HG02571 (cell line): Measurements from ENCODE around the gene LANCL1.

ENCODE experiments used
- ATAC-seq: cut with Tn5 transposase; IDR thresholded peaks from one replicate; pipeline ENCODE4 v1.9.1; 2021; ENCODE audit warnings: mild to moderate bottlenecking, moderate library complexity; ENCODE audit not compliant: unreplicated experiment

The LANCL1 gene

DNA sequence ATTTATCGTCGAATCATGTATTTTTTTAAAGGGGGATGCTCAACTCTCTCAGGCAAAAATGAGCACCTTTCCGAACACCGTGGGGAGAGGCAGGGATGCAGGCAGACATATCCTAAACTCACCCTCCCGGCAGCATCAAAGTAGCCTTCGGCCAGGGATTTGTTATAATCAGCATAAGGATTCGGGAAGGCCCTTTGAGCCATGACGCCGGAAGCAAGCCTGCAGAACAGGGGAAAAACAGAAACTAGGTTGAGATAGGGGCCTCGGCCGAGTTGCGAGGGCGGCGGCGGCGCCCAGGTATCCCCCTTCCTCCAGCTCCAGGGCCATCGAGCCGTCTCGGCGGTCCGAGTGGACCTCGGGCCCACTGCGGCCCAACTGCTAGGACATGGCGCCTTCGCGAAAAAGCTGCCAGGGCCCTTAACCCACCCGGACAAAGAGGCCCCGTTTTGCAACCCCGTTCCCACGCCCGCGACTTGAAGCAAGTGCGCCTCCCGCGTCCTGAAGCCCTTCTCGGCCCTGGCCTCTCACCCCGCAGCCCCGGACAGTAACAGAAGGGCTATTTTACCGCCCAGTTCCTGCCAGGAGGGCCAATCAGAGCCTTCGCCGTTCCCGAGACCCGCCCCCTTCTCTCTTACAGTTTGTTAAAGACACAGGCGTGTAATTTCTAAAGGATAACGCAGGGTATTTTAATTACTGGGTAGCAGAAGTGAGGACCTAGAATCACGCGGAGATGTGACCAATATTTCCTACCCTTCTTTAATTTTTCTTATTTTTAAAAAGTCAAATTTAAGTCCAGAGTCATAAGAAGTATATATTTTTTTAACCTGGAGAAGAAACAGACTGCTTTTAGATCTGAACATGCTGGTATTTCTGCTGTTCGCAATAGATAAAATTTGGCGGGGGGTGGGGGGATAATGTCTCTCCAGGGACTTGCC lies at the start of gene LANCL1:
TSS of gene LANCL1 (minus strand) at position 566 of the 935 bp plus-strand sequence. CDS start at position 203, 363 bp downstream.
- peak; percentile 100 for ATAC-seq

DNA sequence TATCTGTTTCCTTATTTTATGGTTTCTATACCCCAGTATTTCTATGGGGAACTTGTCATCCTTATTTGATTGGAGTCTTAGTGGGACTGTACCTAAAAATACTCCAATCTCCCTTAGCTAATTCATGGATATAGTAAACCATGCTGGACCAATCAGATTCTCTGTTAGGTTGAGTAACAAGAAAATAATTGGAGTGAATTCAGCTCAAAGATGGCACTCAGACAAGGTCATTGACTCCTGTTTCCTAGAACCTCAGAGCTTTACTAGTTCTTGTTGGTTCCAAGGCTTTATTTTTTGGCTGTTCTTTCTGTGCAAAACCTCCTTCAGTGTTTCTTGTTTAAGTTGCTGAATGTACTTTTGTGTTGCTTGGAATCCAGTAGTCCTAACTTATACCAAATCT lies 48.0 kb upstream of the LANCL1 start:
- ATAC-seq, result no peak

DNA sequence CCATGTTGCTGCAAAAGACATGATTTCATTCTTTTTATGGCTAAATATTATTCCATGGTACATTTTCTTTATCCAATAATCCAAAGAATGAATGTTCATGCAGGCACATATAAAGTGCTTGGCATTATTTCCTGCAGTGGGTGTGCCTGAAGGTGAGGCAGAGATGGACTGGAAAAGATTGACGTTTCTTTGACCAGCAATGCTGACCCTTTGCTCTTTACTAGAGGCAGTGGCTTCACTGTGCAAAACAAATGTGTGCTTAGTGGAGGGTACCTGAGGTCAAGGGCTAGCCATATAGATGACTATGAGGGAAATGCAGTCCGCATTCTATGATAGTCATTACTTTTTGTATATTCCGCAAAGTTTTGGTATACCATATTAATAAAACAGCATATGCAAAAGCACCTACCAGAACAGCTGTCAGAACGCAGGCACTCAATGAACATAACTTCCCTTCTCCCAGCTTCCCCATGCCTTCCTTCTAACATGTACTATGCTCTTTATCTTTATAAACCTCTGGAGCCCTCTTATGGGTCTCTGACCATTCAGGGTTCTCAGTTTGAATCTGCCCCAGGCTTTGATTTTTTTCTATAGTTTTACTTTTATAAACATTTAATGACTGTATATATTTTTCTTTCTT lies 47.2 kb upstream of the LANCL1 start:
- ATAC-seq, result no peak

DNA sequence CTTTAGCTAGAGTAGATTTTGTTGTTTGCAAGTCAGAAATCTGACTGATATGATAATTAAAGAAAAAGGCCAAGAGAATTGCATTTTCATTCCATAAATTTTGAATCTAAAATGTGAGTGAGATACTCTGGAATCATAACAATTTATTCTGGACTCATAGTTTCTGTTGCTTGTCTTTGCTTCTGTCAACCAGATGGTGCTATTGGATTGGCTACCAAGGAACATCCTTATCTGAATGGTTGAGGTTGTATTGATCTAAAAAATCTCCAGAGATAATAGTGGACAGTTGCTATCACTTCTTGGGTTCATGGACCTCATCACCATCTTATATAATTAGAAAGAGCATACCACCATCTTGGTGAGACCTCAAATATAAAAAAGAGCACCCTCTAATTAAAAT lies 45.8 kb upstream of the LANCL1 start:
- no peak for ATAC-seq

DNA sequence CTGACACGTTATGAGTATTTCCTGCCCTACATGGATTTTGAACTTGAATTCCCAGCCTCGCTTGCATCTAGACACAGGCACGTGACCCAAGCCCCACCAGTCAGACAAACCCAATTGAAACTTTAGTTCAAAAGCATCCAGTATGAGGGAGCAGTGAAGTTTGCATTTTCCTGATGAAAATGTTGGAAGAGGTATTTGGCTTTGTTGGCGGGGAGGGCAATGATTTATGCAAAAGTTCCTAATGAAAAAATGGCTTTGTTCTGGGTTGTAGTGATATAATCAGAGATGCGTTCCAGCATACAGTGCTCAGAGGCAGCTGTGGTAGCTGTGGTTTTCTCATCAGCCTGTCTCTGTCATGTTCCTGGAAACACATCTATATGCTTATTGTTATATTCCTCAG lies 43.0 kb upstream of the LANCL1 start:
- no peak for ATAC-seq

DNA sequence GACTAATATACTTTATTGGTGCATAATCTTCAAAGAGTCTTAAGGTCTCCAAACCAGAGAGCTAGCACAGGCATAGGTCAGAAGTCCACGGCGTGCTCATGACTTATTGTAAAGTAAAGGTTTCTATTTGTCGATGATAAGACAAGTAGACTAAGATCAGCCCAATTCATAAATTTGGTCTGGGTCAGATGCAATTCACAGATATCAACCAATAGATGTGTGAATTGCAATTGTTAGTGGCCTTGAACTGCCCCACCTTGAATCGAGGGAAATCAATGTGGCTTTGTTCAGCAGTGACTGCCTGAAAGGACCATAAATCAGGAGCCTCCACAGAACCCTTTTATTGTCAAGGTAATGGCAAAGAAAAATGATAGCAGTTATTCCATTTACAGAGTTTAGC lies 40.7 kb upstream of the LANCL1 start:
- ATAC-seq, result no peak

DNA sequence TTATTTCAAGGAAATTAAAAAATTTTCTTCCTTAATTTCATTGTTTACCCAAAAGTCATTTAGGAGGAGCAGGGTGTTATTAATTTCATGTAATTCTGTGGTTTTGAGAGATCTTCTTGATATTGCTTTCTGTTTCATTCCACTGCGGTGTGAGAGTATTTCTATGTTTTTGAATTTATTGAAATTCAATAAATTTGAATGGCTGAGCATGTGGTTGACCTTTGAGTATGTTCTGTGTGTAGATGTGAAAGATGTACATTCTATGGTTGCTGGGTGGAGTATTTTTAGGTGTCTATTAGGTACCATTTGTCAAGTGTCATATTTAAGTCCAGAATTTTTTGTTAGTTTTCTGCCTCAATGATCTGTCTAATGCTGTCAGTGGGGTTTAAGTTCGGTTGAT lies 39.4 kb upstream of the LANCL1 start:
- no peak for ATAC-seq

DNA sequence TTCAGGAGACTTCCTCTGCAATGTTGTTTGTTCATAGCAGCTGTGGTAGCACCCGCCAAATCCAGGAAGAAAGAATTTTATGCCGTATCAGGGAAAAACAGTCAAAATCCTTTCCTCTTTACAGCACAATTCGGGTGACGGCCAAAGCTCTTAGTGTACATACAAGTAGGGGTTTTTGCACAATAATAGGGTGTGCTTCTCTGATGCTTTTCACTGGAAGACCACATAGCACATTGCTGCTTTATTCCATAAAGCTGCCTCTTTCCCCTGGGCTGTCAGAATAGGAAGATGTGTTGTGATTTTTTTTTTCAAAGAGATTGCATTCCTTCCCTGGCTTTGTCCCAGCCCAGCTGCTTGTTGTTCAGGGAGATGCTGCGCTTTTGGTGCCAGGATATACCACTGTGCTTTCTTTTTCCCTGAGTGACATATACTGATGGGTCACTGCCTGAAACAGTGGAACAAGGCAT lies 27.2 kb upstream of the LANCL1 start:
- ATAC-seq, result no peak

GRCh38 chr2:210503001-210503623 lies 26.6 kb upstream of the LANCL1 start:
- ATAC-seq, result peak; percentile 77

GRCh38 chr2:210496512-210496911 lies 20.0 kb upstream of the LANCL1 start:
- no peak for ATAC-seq

DNA sequence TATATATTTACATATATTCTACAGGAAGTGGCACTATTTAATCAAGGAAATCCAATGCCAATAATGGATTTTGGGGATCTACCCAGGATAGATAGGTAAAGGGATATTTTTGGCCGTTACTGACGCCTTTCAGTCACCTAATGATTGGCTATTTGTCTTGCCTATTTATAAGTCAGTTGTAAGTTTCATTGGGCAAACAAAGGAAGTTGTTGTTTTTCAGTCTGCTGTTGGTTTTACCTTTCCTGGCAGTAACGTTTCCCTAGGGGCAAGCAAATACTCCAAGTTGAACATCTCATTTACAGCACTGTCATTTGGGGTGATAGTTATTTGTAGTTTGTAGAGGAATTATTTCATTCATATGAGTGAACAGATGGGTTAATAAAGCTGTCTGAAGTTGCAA lies 17.0 kb upstream of the LANCL1 start:
- ATAC-seq, result no peak

GRCh38 chr2:210481601-210482175 lies 5.1 kb upstream of the LANCL1 start:
- ATAC-seq, result no peak

DNA sequence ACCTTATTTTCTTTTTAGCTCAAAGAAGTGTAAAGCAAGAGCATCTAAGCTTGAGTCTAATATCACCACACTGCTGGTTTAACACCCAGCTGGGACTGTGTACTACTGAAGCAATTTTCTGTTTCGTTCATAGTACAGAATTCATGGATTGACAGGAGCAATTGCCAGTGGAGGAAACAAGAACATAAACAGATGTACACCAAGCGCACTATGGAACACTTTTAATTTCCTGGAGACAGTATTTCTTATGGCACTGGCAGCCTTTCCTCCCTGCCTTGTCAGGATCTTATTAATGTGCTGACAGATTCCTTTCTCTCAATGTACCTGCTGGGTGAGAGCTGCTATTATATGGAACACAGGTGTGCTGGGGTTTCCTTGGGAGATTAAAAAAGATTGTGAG lies 4.2 kb upstream of the LANCL1 start:
- ATAC-seq, result no peak

DNA sequence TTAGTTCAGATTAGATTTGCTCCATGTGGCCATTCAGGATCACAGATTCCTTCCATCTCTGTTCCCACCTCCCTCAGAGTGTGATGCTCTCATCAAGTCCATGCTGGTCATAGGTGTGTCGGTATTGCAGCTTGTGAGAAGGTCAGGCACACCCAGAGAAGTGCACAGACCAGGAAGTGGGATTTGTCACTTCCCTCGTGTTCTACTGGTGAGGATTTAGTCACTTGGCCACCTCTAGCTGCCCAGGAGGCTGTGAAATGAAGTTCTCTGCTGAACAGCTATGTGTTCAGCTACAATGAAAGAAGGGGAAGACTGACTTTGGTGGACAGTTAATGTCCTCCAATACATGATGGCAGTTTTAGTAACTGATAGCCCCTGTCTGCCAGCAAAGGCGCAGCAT lies 3.5 kb upstream of the LANCL1 start:
- no peak for ATAC-seq

DNA sequence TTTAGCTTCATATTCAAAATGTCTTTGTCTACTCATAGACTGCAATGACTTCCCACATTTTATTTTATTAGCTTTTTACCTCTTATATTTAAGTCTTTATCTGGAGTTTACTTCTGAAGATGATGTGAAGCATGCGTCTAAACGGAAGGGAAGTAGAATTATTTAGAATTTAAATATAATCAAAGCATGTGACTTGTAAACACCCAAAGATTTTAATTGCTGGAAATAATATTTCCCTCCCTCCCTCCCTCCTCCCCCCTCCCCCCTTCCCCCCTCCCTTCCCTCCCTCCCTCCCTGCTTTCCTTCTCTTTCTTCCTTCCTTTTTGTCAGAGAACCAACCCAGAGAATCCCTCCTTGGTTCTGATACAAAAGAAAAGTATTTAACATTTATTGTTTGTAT lies 2.1 kb upstream of the LANCL1 start:
- ATAC-seq, result no peak

DNA sequence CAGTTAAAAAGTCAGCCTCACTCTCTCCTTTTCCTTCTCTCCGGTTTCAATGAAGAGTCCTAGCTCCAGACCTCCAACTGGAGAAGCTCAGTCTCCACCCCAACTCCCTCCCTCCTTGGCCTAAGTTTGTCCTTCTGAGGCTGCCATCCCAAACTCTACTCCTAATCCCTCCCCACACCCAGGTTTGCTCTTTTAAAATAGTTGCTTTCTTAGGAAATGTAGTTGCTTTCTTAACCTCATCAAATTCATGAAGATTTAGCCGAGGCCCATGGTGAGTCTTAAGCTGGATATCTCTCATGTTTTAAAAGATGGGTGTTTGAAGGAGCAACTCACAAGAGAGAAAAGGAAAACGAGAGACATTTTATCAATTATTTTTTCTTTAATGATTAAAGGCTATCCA lies 937 bp upstream of the LANCL1 start:
- ATAC-seq, result no peak

- no peak for ATAC-seq
Observed at GRCh38 chr2:210475706-210476105, 853 bp downstream of the LANCL1 start.

- no peak for ATAC-seq
Observed at GRCh38 chr2:210474776-210475175, 1.8 kb downstream of the LANCL1 start.

GRCh38 chr2:210461401-210461800 lies 15.2 kb downstream of the LANCL1 start:
- peak; percentile 39 for ATAC-seq

DNA sequence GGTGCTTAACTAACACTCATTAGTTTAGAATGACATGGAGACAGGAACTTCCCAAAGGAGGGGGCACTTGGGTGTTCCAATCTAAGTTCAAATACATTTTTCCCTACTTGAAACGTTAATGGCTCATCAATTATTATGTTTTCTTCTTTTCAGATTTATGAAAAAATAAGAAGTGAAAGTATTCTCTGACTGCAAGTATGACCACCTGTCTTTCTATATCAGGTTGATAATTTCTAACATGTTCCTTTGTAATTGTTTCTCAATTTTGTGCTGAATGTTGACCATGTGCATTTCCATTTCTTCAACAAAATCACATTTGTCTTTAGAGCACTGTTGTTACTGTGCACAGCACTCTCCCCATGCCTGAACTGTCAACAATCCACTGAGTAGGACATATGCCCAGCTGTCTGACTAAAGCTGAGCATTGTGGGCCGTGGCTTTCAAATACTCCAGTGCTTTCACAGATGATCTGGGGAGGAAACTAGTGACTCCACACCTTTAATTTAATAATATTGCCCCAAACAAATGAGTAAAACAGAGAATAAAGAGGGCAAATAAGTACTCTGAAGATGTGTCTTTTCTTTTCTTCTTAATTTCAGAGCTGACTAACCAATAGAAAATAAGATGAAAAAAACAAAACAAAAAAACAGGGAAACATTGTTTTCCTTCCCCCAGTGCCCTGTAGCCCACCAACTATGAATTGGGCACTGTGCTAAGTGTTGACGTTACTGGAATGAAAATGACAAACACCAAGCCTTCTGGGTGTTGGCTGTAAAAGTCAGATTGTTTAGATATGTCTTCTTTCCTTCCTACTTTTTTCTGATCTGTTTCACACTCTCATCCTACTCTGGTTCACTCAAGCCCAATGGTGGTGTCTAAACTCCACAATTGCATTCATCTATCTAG lies 16.0 kb downstream of the LANCL1 start:
- peak; percentile 67 for ATAC-seq
